H1 (cell line): ENCODE measurements around the gene DVL1.

ENCODE experiments used
- ATF3 ChIP-seq: IDR thresholded peaks from 2 replicates; pipeline ENCODE4 v1.6.1; 2011; ENCODE audit warnings: low read depth, mild to moderate bottlenecking, low read length; ENCODE audit not compliant: insufficient read depth
- CHD1 ChIP-seq: IDR thresholded peaks from 2 replicates; pipeline ENCODE4 v1.6.1; 2012; ENCODE audit warnings: low read depth, low read length, improper control_type of control experiment
- CTCF ChIP-seq, 3 experiments: IDR thresholded peaks; 1 replicate in 2 of 3; 2 replicates in 1 of 3; pipeline versions ENCODE4 v1.5.1 to v1.6.1; 2011; ENCODE audit warnings: low read length in 3 of 3, mild to moderate bottlenecking in 3 of 3, inconsistent platforms in 2 of 3, low read depth in 1 of 3, moderate library complexity in 1 of 3; ENCODE audit not compliant: insufficient read depth in 1 of 3; ENCODE audit errors: control extremely low read depth in 1 of 3
- EZH2 ChIP-seq: fragments of 200-600 bp; sonication (generic); IDR thresholded peaks from 2 replicates; pipeline ENCODE4 v1.7.1; 2012; ENCODE audit warnings: low read depth, mild to moderate bottlenecking, moderate library complexity, low read length, inconsistent platforms; ENCODE audit not compliant: severe bottlenecking
- JUN ChIP-seq: IDR thresholded peaks from 2 replicates; pipeline ENCODE4 v1.6.1; 2011; ENCODE audit warnings: low read depth, mild to moderate bottlenecking, improper control_type of control experiment, low read length
- JUND ChIP-seq: IDR thresholded peaks from 2 replicates; pipeline ENCODE4 v1.6.1; 2011; ENCODE audit warnings: mild to moderate bottlenecking, improper control_type of control experiment, low read length
- MAX ChIP-seq: IDR thresholded peaks from 2 replicates; pipeline ENCODE4 v1.6.1; 2012; ENCODE audit warnings: inconsistent platforms
- RXRA ChIP-seq: IDR thresholded peaks from 2 replicates; pipeline ENCODE4 v1.6.1; 2011; ENCODE audit warnings: low read depth, mild to moderate bottlenecking, low read length, moderate library complexity; ENCODE audit not compliant: insufficient read depth
- SIN3A ChIP-seq, 2 experiments: IDR thresholded peaks in 1 of 2; conservative IDR thresholded peaks in 1 of 2; 2 replicates each; pipeline ENCODE4 v1.6.1; 2011 to 2012; ENCODE audit warnings: low read length in 2 of 2, improper control_type of control experiment in 1 of 2, low read depth in 1 of 2, mild to moderate bottlenecking in 1 of 2
- TAF1 ChIP-seq: IDR thresholded peaks from 2 replicates; pipeline ENCODE4 v1.6.1; 2011; ENCODE audit warnings: mild to moderate bottlenecking, low read depth, low read length

GRCh38 chr1:1303736-1304135 is 45.5 kb downstream of the DVL1 start:
- TF ChIP-seq JUND (no peak), MAX (no peak), CHD1 (no peak), TAF1 (no peak), JUN (no peak), CTCF (IDR thresholded peaks at IDR 0.05; ENCODE audit: control extremely low read depth in 1 of 3, insufficient read depth in 1 of 3, low read depth in 1 of 3, low read length in 3 of 3) (no peak), SIN3A (conservative IDR thresholded peaks at IDR 0.05 in 1 of 2, IDR thresholded peaks at IDR 0.05 in 1 of 2; ENCODE audit: low read depth in 1 of 2, low read length in 2 of 2) (no peak), EZH2 (no peak), RXRA (no peak), ATF3 (no peak)
